Fibroblast of lung (primary cell): ENCODE data around the gene SRRM1. TPM values are rescaled to one million over a fixed set of nuclear protein-coding genes. Genes with fewer than 3 reads are reported as not detected.
A peak's percentile ranks its signal among the peaks of the same experiment; 100 is the strongest.
"Not testable (repeated sequence)": the region's sequence is repeated elsewhere in the genome, so short reads cannot be mapped to it uniquely, and the experiment has no call there.

Source experiments
- DNase-seq, 2 donors: peaks; one replicate each; pipeline versions ENCODE4 v3.0.0 to v3.0.0-alpha.2; 2010; ENCODE audit warnings: low read depth in 2 of 2
- H2AFZ ChIP-seq: 2 replicates; pipeline ENCODE4 v1.5.1; 2012; ENCODE audit warnings: low read length, control low read depth, inconsistent platforms
- H3K27ac ChIP-seq: 2 replicates; pipeline ENCODE4 v1.5.1; 2011; ENCODE audit warnings: low read length, control low read depth; ENCODE audit not compliant: insufficient read depth
- H3K27me3 ChIP-seq: 2 replicates; pipeline ENCODE4 v1.5.1; 2011; ENCODE audit warnings: mild to moderate bottlenecking, low read length; ENCODE audit not compliant: control insufficient read depth, insufficient read depth
- H3K36me3 ChIP-seq: 2 replicates; pipeline ENCODE4 v1.5.1; 2011; ENCODE audit warnings: low read length; ENCODE audit not compliant: control insufficient read depth, insufficient read depth
- H3K4me1 ChIP-seq: 2 replicates; pipeline ENCODE4 v1.5.1; 2011; ENCODE audit warnings: low read length; ENCODE audit not compliant: control insufficient read depth, insufficient read depth; ENCODE audit errors: extremely low read depth
- H3K4me2 ChIP-seq: 2 replicates; pipeline ENCODE4 v1.5.1; 2011; ENCODE audit warnings: low read length, control low read depth; ENCODE audit not compliant: insufficient read depth; ENCODE audit errors: extremely low read depth
- H3K4me3 ChIP-seq, 4 experiments: fragments of 200-600 bp in 1 of 4; sonication (generic) in 1 of 4; replicated peaks in 1 of 4; 2 replicates each; pipeline ENCODE4 v1.5.1; 2011 to 2016; ENCODE audit warnings: low read length in 4 of 4, low read depth in 3 of 4, mild to moderate bottlenecking in 3 of 4, control low read depth in 2 of 4, inconsistent platforms in 1 of 4, mixed read lengths in 1 of 4; ENCODE audit not compliant: insufficient read depth in 1 of 4; ENCODE audit errors: control extremely low read depth in 1 of 4
- H3K79me2 ChIP-seq: 2 replicates; pipeline ENCODE4 v1.5.1; 2012; ENCODE audit warnings: mild to moderate bottlenecking, low read length, inconsistent platforms; ENCODE audit not compliant: control insufficient read depth, insufficient read depth
- H3K9ac ChIP-seq: 2 replicates; pipeline ENCODE4 v1.5.1; 2011; ENCODE audit warnings: mild to moderate bottlenecking, low read length, control low read depth; ENCODE audit not compliant: insufficient read depth
- H3K9me3 ChIP-seq: 2 replicates; pipeline ENCODE4 v1.5.1; 2012; ENCODE audit warnings: low read depth, low read length; ENCODE audit not compliant: control insufficient read depth, insufficient read depth
- H4K20me1 ChIP-seq: 2 replicates; pipeline ENCODE4 v1.5.1; 2011; ENCODE audit warnings: low read length; ENCODE audit not compliant: control insufficient read depth, insufficient read depth; ENCODE audit errors: extremely low read depth
- CTCF ChIP-seq, 2 donors: IDR thresholded peaks in 1 of 2; conservative IDR thresholded peaks in 1 of 2; 1 replicate in 1 of 2; 2 replicates in 1 of 2; pipeline ENCODE4 v1.5.1; 2011 to 2012; ENCODE audit warnings: low read length in 2 of 2, control low read depth in 1 of 2, inconsistent platforms in 1 of 2, low read depth in 1 of 2, mild to moderate bottlenecking in 1 of 2
- EZH2 ChIP-seq: IDR thresholded peaks from 2 replicates; pipeline ENCODE4 v1.5.1; 2012; ENCODE audit warnings: low read length, control low read depth, mild to moderate bottlenecking; ENCODE audit errors: missing control alignments
- polyA plus RNA-seq, 2 donors: library from polyadenylated mRNA; depleted of rRNA in 1 of 2; stranded (reverse) in 1 of 2; unstranded in 1 of 2; fragments of >200 nt; gene quantifications; 2 replicates each; pipeline ENCODE4 v1.2.1, GENCODE V29; 2011 to 2012; ENCODE audit warnings: missing spikeins in 1 of 2
- total RNA-seq: library from RNA; depleted of rRNA; stranded (reverse); fragments of >200 nt; gene quantifications from 2 replicates; pipeline ENCODE4 v1.2.1, GENCODE V29; 2014

SRRM1 gene
- total and polyA plus RNA-seq, 2 donors (not counting 1 experiment from before 2014, with no cell fraction given) = 30.7 to 55.8 TPM

- Histone ChIP-seq H3K36me3 (no peaks in the 10 kb centered on the region), H3K27ac (no peak overlapping the region), H3K4me1 (peaks cover 17% of the 10 kb centered on the region), H3K9me3 (no peaks in the 10 kb centered on the region), H3K4me3 (no peak overlapping the region), H3K27me3 (no peaks in the 10 kb centered on the region), H3K79me2 (no peaks in the 10 kb centered on the region), H3K4me2 (no peak overlapping the region), H2AFZ (no peak overlapping the region), H3K9ac (no peak overlapping the region), H4K20me1 (no peaks in the 10 kb centered on the region)
- no peak for TF ChIP-seq CTCF (conservative IDR thresholded peaks at IDR 0.05 in 1 of 2, IDR thresholded peaks at IDR 0.05 in 1 of 2; ENCODE audit: low read depth in 1 of 2, low read length in 2 of 2)
- TF ChIP-seq EZH2 = no peak
- DNase-seq = no peak
Measured at GRCh38 chr1:24721533-24721932, 78.4 kb downstream of the SRRM1 start.

GRCh38 chr1:24722073-24723035, 79.3 kb downstream of the SRRM1 start:
- not testable (repeated sequence) for H3K9ac ChIP-seq, H2AFZ ChIP-seq, H3K4me3 ChIP-seq, H3K4me2 ChIP-seq, H3K27me3 ChIP-seq, H4K20me1 ChIP-seq, H3K79me2 ChIP-seq, H3K36me3 ChIP-seq, H3K9me3 ChIP-seq
- Histone ChIP-seq H3K4me1 (peaks cover 18% of the 10 kb centered on the region), H3K27ac (peak overlapping the region; percentile 16)
- DNase-seq = peak in 1 of 2 donors; percentile 50

Other genes with a start within 250 kb of the SRRM1 start
- gene STPG1, start 229.5 kb upstream of the SRRM1 start, total RNA-seq = 3.3 and 7.9 TPM in 2 replicates
- 8.5 and 8.9 TPM in 2 replicates for gene STPG1, start 229.5 kb upstream of the SRRM1 start, polyA plus RNA-seq
- gene NIPAL3, start 227.5 kb upstream of the SRRM1 start, total RNA-seq = 25.9 and 85.2 TPM in 2 replicates
- 42.0 and 65.3 TPM in 2 replicates for gene NIPAL3, start 227.5 kb upstream of the SRRM1 start, polyA plus RNA-seq
- gene RCAN3, start 140.5 kb upstream of the SRRM1 start, total RNA-seq = 2.3 and 5.0 TPM in 2 replicates
- gene RCAN3, start 140.5 kb upstream of the SRRM1 start, polyA plus RNA-seq = 12.9 and 17.3 TPM in 2 replicates
- not detected in 2 replicates for gene NCMAP, start 87.2 kb upstream of the SRRM1 start, total RNA-seq
- not detected in 2 replicates for gene NCMAP, start 87.2 kb upstream of the SRRM1 start, polyA plus RNA-seq
- gene CLIC4, start 102.1 kb downstream of the SRRM1 start, total RNA-seq = 309 and 368 TPM in 2 replicates
- gene CLIC4, start 102.1 kb downstream of the SRRM1 start, polyA plus RNA-seq = 310 and 494 TPM in 2 replicates